Stimulated activated CD8-positive, alpha-beta memory T cell treated with anti-CD3 and anti-CD28 coated beads, Interleukin-7, amount 100 ng/mL, for 1 hour (primary cell): ENCODE data around the gene STARD3.

Experiments
- DNase-seq, 2 donors: peaks; one replicate each; pipeline ENCODE4 v3.0.0-alpha.2; 2020; ENCODE audit warnings: low read depth in 2 of 2

STARD3 gene

GRCh38 chr17:39639043-39639442 is 2.1 kb downstream of the STARD3 start:
- no peak for DNase-seq

- DNase-seq, result no peak
Measured at GRCh38 chr17:39639566-39640458, 2.9 kb downstream of the STARD3 start.

- DNase-seq, result no peak
Measured at GRCh38 chr17:39640591-39641031, 3.7 kb downstream of the STARD3 start.

DNA sequence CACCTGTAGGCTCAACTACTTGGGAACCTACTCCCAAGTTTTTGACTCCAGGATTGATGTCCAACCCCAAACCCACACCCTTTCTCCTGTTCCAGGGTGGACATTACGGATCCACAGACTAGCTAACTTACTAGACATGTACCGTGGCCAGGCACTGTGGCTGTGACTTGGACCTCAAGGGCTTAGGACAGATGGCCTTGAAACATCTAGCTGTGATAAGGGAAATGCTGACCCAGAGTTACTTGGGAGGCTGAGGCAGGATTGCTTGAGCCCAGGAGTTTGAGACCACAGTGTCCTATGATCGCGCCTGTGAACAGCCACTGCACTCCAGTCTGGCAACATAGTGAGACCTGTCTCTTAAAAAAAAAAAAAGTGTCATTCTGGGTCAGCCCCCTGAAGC is 4.2 kb downstream of the STARD3 start:
- DNase-seq, result no peak

DNA sequence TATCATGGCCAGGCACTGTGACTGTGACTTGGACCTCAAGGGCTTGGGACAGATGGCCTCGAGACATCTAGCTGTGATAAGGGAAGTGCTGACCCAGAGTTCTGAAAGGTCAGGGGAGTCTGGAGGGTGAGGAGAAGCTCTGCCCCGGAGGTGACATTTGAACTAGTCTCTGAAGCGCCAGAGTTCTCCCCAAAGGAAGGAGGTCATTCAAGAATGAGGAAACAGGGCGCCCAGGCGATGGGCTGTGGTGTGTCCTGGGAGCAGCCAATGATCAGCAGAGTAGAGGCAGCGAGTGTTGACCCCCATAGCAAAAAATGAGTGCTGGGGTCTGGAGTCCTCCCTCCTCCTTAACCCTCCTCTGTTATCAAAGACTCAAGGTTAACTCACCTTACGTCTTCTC is 4.9 kb downstream of the STARD3 start:
- no peak for DNase-seq

DNA sequence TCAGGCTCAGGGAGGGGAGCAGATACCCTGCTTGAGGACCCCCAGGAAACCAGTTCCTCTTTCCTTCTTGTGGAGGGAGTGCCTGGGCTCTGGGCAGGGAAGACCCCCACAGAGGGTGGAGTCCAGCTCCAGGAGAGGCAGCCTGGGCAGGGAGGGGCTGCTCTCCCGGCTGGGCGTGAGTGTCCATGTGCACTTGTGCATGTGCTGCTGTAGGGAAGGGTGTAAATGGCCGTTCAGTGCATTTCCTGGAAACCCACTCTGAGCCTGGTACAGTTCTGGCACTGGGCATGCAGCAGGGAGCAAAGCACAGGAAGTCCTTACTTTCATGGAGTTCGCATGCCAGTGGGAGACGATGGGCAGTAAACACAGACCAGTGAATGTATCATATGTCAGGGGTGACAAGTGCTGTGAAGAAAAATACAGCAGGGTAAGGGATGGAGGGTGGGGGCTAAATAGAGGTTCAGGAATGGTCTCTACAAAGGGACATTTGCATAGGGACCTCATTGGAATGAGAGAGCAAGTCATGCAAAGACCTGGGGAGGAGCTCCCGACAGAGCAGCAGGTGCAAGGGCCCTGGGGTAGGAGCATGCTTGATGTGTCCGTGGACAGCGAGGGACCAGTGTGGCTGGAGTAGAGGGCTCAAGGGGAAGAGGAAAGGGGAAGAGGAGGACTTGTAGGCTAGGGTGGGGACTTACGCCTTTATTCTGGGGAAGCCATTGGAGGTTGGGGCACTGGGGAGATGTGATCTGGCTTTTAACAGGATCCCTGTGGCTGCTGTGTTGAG is 5.5 kb downstream of the STARD3 start:
- DNase-seq, result no peak

DNA sequence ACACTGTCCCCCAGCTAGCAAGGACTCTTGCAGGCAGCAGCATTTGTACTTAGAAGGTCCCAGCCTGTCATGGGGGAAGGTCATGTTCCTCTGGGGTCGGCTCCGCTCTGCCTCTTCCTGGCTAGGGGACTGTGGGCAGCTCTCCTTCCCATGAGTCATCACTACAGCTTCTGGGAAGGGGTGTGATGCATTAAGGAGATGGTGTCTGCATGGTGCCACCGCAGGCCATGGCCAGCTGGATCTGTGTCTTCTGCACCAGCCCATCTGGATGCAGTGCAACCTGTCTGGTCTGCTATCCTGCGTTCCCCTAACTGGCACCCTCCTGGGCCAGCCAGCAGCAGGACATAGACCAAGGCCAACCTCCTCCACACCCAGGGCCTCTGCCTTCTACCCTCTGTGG is 6.3 kb downstream of the STARD3 start:
- DNase-seq, result no peak

DNA sequence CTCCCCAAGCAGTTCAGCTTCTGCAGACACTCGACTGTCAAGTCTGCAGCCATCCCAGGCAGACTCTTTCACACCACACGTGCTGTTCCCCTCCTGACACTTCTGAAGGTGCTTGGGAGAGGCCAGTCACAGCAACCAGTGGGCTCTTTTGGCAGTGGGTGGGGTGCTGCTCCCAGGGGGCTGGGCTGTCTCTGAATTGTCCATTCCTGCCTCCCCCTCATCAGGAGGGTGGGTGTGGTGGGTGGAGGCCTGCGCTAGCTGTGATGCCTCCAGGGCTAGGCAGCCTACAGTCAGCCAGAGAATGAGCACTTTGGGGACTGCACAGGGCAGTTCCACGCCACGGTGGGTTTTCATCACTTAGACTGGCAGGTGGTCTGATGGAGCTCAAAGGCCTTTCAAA is 10.3 kb downstream of the STARD3 start:
- DNase-seq, result no peak

- no peak for DNase-seq
Measured at GRCh38 chr17:39648616-39649366, 11.8 kb downstream of the STARD3 start.

DNA sequence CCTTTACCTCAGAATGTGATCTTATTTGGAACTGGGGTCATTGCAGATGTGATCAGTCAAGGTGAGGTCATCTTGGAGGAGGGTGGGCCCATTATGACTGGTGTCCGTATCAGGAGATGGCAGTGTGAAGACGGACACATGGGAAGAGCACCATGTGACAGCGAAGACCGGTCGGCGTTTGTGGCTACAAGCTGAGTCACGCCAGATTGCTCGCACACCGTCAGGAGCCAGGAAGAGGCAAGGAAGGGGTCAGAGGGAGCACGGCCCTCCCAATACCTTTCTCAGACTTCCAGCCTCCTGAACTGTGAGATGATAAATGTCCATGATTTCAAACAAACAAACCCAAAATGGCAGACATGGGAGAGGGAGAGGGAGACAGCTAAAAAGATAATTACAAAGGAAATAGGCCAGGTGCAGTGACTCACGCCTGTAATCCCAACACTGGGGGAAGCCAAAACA is 13.2 kb downstream of the STARD3 start:
- DNase-seq, result no peak

GRCh38 chr17:39651923-39652586 is 15.1 kb downstream of the STARD3 start:
- DNase-seq, result no peak

DNA sequence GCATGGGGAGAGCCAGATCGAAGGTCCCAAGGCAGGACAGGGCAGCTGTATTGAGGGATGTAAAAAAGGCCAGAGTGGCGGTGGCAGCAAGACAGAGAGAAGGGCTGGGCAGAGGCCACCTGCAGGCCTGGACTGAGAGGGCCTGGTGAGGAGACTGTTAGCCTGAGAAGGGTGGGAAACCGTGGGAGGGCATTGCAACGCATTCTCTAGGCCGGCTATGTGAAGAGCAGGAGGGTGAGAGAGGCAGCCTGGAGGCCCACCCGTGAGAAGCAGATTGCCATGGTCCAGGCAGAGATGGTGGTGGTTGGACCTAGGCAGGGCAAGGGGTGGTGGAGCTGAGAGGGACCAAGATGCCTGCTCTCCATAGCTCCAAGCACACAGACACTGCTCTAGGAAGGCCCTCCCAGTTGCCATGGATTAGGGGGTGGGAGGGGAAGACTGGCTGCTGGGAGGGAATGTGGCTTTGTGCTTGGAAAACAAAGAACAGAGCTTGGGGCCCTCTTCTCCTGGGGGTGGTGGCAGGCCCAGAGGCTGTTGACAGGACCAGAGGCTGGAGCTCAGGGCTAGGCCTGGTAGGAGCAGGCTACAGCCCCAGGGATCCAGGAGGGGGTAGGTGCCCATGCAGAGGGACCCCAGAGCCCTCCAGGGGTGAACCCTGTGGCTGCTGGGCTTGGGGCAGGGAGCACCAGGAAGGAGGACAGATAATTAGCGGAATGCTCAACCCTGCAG is 15.8 kb downstream of the STARD3 start:
- no peak for DNase-seq

DNA sequence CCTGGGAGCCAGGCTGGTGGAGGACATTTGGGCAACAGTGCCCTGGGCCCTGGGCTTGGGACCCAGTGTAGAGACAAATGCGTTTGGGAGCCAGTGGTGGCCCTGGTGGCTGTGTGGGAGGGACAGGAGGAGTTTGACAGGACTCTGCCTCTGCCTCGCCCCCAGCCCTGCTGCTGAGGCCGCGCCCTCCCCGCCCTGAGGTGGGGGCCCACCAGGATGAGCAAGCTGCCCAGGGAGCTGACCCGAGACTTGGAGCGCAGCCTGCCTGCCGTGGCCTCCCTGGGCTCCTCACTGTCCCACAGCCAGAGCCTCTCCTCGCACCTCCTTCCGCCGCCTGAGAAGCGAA is 16.3 kb downstream of the STARD3 start:
- no peak for DNase-seq

DNA sequence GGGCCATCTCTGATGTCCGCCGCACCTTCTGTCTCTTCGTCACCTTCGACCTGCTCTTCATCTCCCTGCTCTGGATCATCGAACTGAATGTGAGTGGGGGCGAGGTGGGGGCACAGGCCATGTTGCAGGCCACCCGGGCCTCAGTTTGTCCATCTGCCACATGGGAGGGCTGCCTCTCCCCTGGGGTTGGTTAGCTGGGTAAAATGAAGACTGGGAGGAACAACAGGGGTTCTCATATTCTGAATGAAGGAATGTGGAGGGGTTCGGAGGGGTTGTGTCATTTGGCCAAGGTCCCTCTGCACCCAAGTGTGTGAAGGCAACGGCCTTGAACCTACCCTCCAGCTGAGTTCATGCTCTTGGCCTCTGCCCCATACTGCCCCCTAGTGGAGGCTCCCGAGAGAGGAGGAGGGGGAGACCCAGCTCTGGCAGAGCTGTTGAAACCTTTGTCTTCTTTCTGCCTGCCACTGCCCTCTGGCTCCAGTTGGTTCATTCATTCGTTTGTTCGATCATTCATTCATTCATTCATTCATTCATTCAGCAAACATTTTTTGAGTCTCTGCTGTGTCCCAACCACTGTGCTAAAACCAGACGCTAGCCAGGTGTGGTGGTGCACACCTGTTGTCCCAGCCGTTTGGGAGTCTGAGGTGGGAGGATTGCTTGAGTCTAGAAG is 16.9 kb downstream of the STARD3 start:
- peak; percentile 43 to 70 for DNase-seq

DNA sequence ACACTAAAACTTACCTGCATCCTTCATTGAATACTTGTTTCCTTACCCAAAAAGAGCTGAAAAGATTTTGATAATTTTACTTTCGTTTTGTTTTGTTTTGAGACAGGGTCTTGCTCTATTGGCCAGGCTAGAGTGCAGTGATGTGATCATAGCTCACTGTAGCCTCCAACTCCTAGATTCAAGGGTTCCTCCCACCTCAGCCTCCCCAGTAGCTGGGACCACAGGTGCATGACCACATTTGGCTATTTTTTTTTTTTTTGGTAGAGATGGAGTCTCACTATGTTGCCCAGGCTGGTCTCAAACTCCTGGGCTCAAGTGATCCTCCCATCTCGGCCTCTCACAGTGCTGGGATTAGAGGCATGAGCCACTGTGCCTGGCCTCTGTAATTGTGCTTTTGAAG is 18.2 kb downstream of the STARD3 start:
- DNase-seq, result no peak

- no peak for DNase-seq
Measured at GRCh38 chr17:39658346-39658745, 21.4 kb downstream of the STARD3 start.

- no peak for DNase-seq
Measured at GRCh38 chr17:39658760-39659159, 21.8 kb downstream of the STARD3 start.

DNA sequence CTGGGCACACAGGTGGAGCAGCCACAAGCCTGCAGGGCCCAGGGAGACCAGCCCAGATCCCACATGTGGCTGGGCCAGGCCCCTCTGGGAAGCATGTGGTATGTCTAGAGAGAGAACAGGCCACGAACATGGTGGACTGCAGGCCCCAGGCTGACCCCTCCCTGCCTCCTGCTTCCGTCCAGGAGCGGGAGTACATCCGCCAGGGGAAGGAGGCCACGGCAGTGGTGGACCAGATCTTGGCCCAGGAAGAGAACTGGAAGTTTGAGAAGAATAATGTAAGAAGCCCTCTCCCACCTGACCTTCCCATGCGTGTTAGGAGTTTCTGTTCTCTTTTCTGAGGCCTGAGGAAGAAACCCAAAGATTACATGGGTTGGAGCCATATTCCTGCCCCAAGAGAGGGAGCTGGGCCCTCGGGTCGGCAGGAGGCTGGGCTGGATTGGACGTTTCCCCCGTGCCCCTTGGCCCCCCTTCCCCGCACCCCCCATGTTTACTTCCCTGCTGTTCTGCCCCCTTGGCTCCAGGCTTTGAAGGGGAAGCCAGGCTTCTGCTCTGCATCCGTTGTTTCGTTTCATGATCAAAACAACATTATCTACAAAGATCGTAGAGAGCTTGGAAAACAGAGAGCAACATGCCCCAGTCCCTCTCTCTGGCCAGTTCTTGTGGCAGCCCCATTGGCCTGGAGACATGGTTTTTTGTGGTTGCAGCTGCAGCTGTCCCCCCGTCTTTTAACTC is 22.5 kb downstream of the STARD3 start:
- DNase-seq, result no peak

DNA sequence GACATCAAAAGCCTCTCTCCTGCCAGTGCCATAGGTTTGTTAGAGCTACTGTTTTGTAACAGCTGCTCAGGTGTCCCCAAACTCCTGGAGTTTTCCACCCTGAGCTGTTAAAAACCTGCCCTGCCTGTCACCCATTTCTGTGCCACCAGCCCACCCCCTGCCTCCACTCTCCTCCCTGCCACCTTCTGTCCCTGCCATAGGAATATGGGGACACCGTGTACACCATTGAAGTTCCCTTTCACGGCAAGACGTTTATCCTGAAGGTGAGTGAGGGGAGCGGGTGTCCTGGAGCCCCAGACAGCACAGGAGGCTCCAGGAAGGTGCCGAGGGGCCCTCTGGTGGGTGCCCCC is 23.0 kb downstream of the STARD3 start:
- no peak for DNase-seq
